Endothelial cell of umbilical vein (primary cell): ENCODE measurements around the gene MROH7. TPM values are rescaled to one million over a fixed set of nuclear protein-coding genes. Genes with fewer than 3 reads are reported as not detected.

Experiments
- BruUV-seq: library from RNA; stranded (reverse); fragments of 400-500 nt; replicated peaks from 2 replicates; lab custom pipeline; 2021; lab: Mats Ljungman, UMichigan
- CTCF ChIA-PET: fragments of 300-600, 350-600 bp; sonication (Branson Sonifier 250); formaldehyde crosslinking; loops from one replicate; lab custom pipeline; 2021; ENCODE audit warnings: antibody characterized with exemption, inconsistent platforms; lab: Charles Lee
- POLR2A ChIA-PET: fragments of 300-600, 350-600 bp; sonication (Branson Sonifier 250); formaldehyde crosslinking; loops from one replicate; lab custom pipeline; 2021; ENCODE audit warnings: antibody characterized with exemption, inconsistent platforms; lab: Charles Lee
- DNase-seq: peaks from one replicate; pipeline ENCODE4 v3.0.0-alpha.2; 2011; ENCODE audit warnings: low read depth, low spot score
- FAIRE-seq: peaks from 2 replicates; lab custom pipeline; 2011; peaks lifted over from hg19 to GRCh38; lab: Jason Lieb, UNC
- H2AFZ ChIP-seq: 2 replicates; pipeline ENCODE4 v1.6.0; 2012; ENCODE audit warnings: low read depth, low read length, control low read depth, inconsistent platforms
- H3K27ac ChIP-seq: 2 replicates; pipeline ENCODE4 v1.5.1; 2011; ENCODE audit warnings: low read depth, mild to moderate bottlenecking, control low read depth, low read length, moderate library complexity; ENCODE audit not compliant: insufficient read depth
- H3K27me3 ChIP-seq, 2 experiments: 2 replicates each; pipeline versions ENCODE4 v1.6.0 to v1.6.1; 2011; ENCODE audit warnings: low read length in 2 of 2, mixed read lengths in 1 of 2; ENCODE audit not compliant: control insufficient read depth in 2 of 2, insufficient read depth in 2 of 2
- H3K36me3 ChIP-seq, 2 experiments: 2 replicates in 1 of 2; 3 replicates in 1 of 2; pipeline ENCODE4 v1.5.1; 2011; ENCODE audit warnings: low read length in 2 of 2, mild to moderate bottlenecking in 1 of 2, moderate library complexity in 1 of 2; ENCODE audit not compliant: control insufficient read depth in 2 of 2, insufficient read depth in 2 of 2; ENCODE audit errors: extremely low read depth in 1 of 2
- H3K4me1 ChIP-seq: 3 replicates; pipeline ENCODE4 v1.5.1; 2011; ENCODE audit warnings: mild to moderate bottlenecking, low read length; ENCODE audit not compliant: control insufficient read depth, insufficient read depth; ENCODE audit errors: extremely low read depth
- H3K4me2 ChIP-seq: 2 replicates; pipeline ENCODE4 v1.6.1; 2011; ENCODE audit warnings: low read length, control low read depth, mixed read lengths; ENCODE audit not compliant: insufficient read depth
- H3K4me3 ChIP-seq, 3 experiments: fragments of 200-600 bp in 1 of 3; sonication (generic), shearing (Covaris generic) in 1 of 3; replicated peaks in 1 of 3; 2 replicates each; pipeline ENCODE4 v1.5.1; 2011 to 2016; ENCODE audit warnings: control low read depth in 3 of 3, low read length in 3 of 3, mild to moderate bottlenecking in 2 of 3, inconsistent platforms in 1 of 3, low read depth in 1 of 3, moderate library complexity in 1 of 3; ENCODE audit not compliant: insufficient read depth in 1 of 3
- H3K79me2 ChIP-seq: 2 replicates; pipeline ENCODE4 v1.6.0; 2012; ENCODE audit warnings: low read length, inconsistent platforms; ENCODE audit not compliant: control insufficient read depth, insufficient read depth
- H3K9ac ChIP-seq: replicated peaks from 2 replicates; pipeline ENCODE3; 2011; ENCODE audit warnings: low read length, control low read depth; ENCODE audit not compliant: insufficient read depth; ENCODE audit errors: extremely low read depth
- H3K9me1 ChIP-seq: replicated peaks from 3 replicates; pipeline ENCODE4 v1.6.0; 2011; ENCODE audit warnings: mild to moderate bottlenecking, low read length; ENCODE audit not compliant: control insufficient read depth, insufficient read depth; ENCODE audit errors: extremely low read depth
- H3K9me3 ChIP-seq: replicated peaks from 2 replicates; pipeline ENCODE4 v1.5.1; 2012; ENCODE audit warnings: low read length, inconsistent platforms; ENCODE audit not compliant: control insufficient read depth, insufficient read depth
- H4K20me1 ChIP-seq: replicated peaks from 2 replicates; pipeline ENCODE3; 2011; ENCODE audit warnings: mild to moderate bottlenecking, low read length; ENCODE audit not compliant: control insufficient read depth, insufficient read depth; ENCODE audit errors: extremely low read depth
- CTCF ChIP-seq, 2 donors: IDR thresholded peaks; 1 replicate in 1 of 2; 2 replicates in 1 of 2; pipeline ENCODE4 v1.5.1; 2011; ENCODE audit warnings: low read length in 2 of 2, mild to moderate bottlenecking in 2 of 2, moderate library complexity in 2 of 2, control low read depth in 1 of 2, inconsistent platforms in 1 of 2, low read depth in 1 of 2; ENCODE audit not compliant: insufficient read depth in 1 of 2; ENCODE audit errors: extremely low read depth in 1 of 2
- EZH2 ChIP-seq: IDR thresholded peaks from 2 replicates; pipeline ENCODE4 v1.6.1; 2012; ENCODE audit warnings: borderline replicate concordance, low read depth, mild to moderate bottlenecking, moderate library complexity, low read length, inconsistent platforms; ENCODE audit not compliant: severe bottlenecking
- FOS ChIP-seq: IDR thresholded peaks from 2 replicates; pipeline ENCODE4 v1.6.1; 2011; ENCODE audit warnings: mild to moderate bottlenecking, low read length, moderate library complexity, borderline replicate concordance; ENCODE audit not compliant: insufficient read depth
- GATA2 ChIP-seq: IDR thresholded peaks from 2 replicates; pipeline ENCODE4 v1.7.0; 2011; ENCODE audit warnings: low read depth, mild to moderate bottlenecking, moderate library complexity, mixed read lengths, low read length; ENCODE audit not compliant: insufficient read length, insufficient read depth
- JUN ChIP-seq: IDR thresholded peaks from 2 replicates; pipeline ENCODE4 v1.6.1; 2011; ENCODE audit warnings: borderline replicate concordance, low read depth; ENCODE audit not compliant: insufficient read length, insufficient read depth
- MAX ChIP-seq: IDR thresholded peaks from 2 replicates; pipeline ENCODE4 v1.6.1; 2011; ENCODE audit not compliant: insufficient read depth, insufficient read length
- MYC ChIP-seq: IDR thresholded peaks from one replicate; pipeline ENCODE4 v1.6.1; 2011; ENCODE audit warnings: mild to moderate bottlenecking, low read depth, low read length
- POLR2A ChIP-seq: IDR thresholded peaks from 2 replicates; pipeline ENCODE4 v1.6.1; 2012; ENCODE audit warnings: low read depth, mild to moderate bottlenecking, control low read depth, low read length
- POLR2AphosphoS5 ChIP-seq: IDR thresholded peaks from 2 replicates; pipeline ENCODE4 v1.6.1; 2012; ENCODE audit warnings: low read depth, mild to moderate bottlenecking, control low read depth, low read length, moderate library complexity; ENCODE audit not compliant: insufficient read depth
- dilution Hi-C: fragments of 300-500 bp; cut with MboI; formaldehyde crosslinking; loops from one replicate; pipeline ENCODE4 v1.15.0; 2019; ENCODE audit warnings: low sequenced_read_pairs; ENCODE audit not compliant: extremely low pct_ligation_motif_present
- intact Hi-C: fragments of 100-400 bp; cut with micrococcal nuclease; formaldehyde crosslinking; loops from one replicate; pipeline ENCODE4 v1.10.0; 2022
- polyA plus RNA-seq, 4 experiments: library from polyadenylated mRNA; depleted of rRNA in 3 of 4; stranded (reverse) in 3 of 4; unstranded in 1 of 4; fragments of >200 nt; gene quantifications; 2 replicates each; pipeline versions ENCODE4 v1.2.1 to v1.2.3, GENCODE V29; 2011 to 2012; ENCODE audit warnings: missing spikeins in 1 of 4
- total RNA-seq: library from RNA; stranded (reverse); gene quantifications from 2 replicates; pipeline ENCODE4 v1.2.3, GENCODE V29; 2021

MROH7 gene
- total and polyA plus RNA-seq, 2 donors (not counting 3 experiments of a cell fraction or from before 2014, with no cell fraction given): 0.06 to 0.24 TPM

- TF ChIP-seq CTCF (IDR thresholded peaks at IDR 0.05; ENCODE audit: extremely low read depth in 1 of 2, insufficient read depth in 1 of 2, low read depth in 1 of 2, low read length in 2 of 2) (no peak), GATA2 (no peak), MYC (no peak)
- CTCF ChIA-PET: interaction anchor here (0.9 kb wide), 1 partner anchor 9 kb away, joined by 3 read pairs; no protein-coding TSS in a partner anchor
- no TSS peak for BruUV-seq
Observed at GRCh38 chr1:54604051-54604450, 37.5 kb upstream of the MROH7 start.

GRCh38 chr1:54604572-54605370, 36.8 kb upstream of the MROH7 start:
- Histone ChIP-seq H3K9me3 (no peaks in the 10 kb centered on the region), H3K27me3 (no peaks in the 10 kb centered on the region), H3K9me1 (no peaks in the 10 kb centered on the region), H3K9ac (no peak overlapping the region), H2AFZ (no peak overlapping the region), H3K79me2 (no peaks in the 10 kb centered on the region), H3K4me3 (no peak overlapping the region), H4K20me1 (no peaks in the 10 kb centered on the region), H3K27ac (no peak overlapping the region), H3K36me3 (no peaks in the 10 kb centered on the region), H3K4me1 (peaks cover 3% of the 10 kb centered on the region), H3K4me2 (no peak overlapping the region)
- dilution Hi-C loops: no loop called here
- BruUV-seq: no TSS peak
- DNase-seq (peak; percentile 14), FAIRE-seq (peak; percentile 24)
- TF ChIP-seq GATA2 (no peak), CTCF (IDR thresholded peaks at IDR 0.05; ENCODE audit: extremely low read depth in 1 of 2, insufficient read depth in 1 of 2, low read depth in 1 of 2, low read length in 2 of 2) (no peak), FOS (no peak), EZH2 (no peak), MYC (no peak), MAX (no peak), POLR2AphosphoS5 (no peak), POLR2A (no peak), JUN (no peak)
- ChIA-PET CTCF (no interaction called here), POLR2A (no interaction called here)
- intact Hi-C loops: no loop called here

More at GRCh38 chr1:54604051-54604450, 37.5 kb upstream of the MROH7 start:
- FAIRE-seq (no peak), DNase-seq (no peak)
- no peaks in the 10 kb centered on the region for H3K79me2 ChIP-seq
- H3K9me1 ChIP-seq: no peaks in the 10 kb centered on the region
- H3K36me3 ChIP-seq: no peaks in the 10 kb centered on the region
- H3K27ac ChIP-seq: no peak overlapping the region
- H3K27me3 ChIP-seq: no peaks in the 10 kb centered on the region
- H3K4me2 ChIP-seq: no peak overlapping the region
- H3K4me3 ChIP-seq: no peak overlapping the region
- intact Hi-C loops: no loop called here
- H3K9ac ChIP-seq: no peak overlapping the region
- POLR2A ChIA-PET: no interaction called here
- no peaks in the 10 kb centered on the region for H4K20me1 ChIP-seq
- H3K4me1 ChIP-seq: peaks cover 3% of the 10 kb centered on the region
- dilution Hi-C loops: no loop called here
- no peak overlapping the region for H2AFZ ChIP-seq
- no peaks in the 10 kb centered on the region for H3K9me3 ChIP-seq
